Activated CD4-positive, alpha-beta T cell treated with anti-CD3 and anti-CD28 coated beads for 24 hours (primary cell): Measurements from ENCODE around the gene ELF1.
"Not testable (repeated sequence)": the region's sequence is repeated elsewhere in the genome, so short reads cannot be mapped to it uniquely, and the experiment has no call there.

Source experiments
- DNase-seq, 2 donors: peaks; one replicate each; pipeline ENCODE4 v3.0.0-alpha.2; 2020; ENCODE audit warnings: low read depth in 2 of 2

Gene ELF1

GRCh38 chr13:41042419-41042818 is 23.3 kb upstream of the ELF1 start:
- DNase-seq = not testable (repeated sequence)

- no peak for DNase-seq
Measured at GRCh38 chr13:41040584-41041334, 21.6 kb upstream of the ELF1 start.

DNA sequence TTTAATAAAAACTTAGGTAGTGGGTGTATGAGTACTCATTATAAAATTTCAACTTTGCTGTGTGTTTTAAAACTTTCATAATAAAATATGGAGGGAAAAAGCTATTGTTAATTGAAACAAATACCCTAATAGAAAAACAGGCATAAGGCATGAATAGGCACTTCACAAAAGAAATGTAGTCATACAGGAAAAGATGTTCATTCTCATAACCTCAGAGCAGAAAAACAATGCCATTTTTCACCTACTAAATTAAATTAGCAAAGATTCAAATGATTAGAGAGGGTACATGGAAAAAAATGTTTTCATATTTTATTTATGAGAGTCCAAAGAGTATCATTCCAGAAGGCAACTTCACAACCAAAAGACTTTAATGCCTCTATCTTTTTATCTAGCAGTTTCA is 20.6 kb upstream of the ELF1 start:
- DNase-seq = no peak

DNA sequence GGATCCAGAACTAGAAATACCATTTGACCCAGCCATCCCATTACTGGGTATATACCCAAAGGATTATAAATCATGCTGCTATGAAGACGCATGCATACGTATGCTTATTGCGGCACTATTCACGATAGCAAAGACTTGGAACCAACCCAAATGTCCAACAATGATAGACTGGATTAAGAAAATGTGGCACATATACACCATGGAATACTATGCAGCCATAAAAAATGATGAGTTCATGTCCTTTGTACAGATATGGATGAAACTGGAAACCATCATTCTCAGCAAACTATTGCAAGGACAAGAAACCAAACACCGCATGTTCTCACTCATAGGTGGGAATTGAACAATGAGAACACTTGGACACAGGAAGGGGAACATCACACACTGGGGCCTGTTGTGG is 17.4 kb upstream of the ELF1 start:
- not testable (repeated sequence) for DNase-seq

DNA sequence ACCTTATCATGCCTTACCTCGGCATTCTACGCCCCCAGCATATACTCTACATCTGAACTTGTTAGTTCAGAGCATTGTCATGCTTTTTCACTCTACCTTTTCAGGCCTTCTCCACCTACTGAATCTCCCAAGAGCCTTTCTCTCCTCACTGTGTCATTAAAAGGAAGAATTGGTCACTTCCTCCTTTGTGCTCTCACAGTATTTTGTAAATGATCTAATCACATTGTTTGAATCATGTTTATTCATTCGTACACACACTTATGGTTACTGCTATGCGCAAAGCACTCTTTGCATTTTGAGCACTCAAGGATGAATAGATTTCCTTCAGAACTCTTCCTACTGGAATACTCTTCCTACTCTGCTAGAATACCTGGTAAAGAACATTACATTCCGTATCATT is 15.8 kb upstream of the ELF1 start:
- no peak for DNase-seq

DNA sequence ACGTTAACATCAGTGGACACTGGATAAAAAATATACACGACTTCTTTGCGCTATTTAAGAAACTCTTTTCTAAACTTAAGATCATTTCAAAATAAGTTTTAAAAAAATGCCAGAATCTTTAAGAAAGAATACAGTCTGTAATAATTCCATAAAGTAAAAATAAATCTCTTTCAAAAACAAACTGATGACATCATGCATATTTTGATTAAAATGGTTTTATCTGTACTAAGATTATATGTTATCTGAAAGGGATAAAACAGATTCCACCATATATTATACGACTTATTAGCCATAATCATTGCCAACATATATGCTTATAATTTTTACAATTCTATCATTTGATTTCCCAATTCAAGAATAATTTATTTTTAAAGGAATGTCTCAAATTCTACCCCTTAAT is 15.3 kb upstream of the ELF1 start:
- DNase-seq = no peak

DNA sequence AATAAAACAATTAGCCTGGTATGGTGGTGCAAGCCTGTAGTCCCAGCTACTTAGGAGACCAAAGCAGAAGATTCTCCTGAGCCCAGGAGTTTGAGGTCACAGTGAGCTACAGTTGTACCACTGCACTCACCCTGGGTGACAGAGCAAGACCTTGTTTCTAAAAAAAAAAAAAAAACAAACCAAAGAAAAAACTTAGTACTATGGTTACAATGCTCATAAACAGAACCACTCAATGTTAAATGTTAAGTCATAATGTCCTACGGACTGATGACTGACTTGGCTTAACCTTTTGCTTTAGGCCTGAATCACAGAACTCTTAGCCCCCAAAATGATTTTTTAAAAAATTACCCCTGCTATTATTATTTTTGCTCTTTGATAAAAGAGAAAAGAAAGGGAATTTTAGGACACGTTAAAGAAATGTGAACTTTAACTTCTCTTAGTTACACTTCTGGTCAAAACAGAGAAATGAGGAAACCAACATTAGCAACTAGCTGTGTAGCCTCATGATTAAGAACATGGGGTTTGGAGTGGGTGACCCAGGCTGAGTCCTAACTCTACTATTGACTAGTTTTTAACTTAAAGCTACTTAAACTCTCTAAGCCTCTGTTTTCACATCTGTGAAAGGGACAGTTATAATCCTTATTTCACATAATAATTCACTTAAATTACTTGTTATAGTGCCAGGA is 13.7 kb upstream of the ELF1 start:
- DNase-seq = no peak

- no peak for DNase-seq
Measured at GRCh38 chr13:41029629-41030028, 10.5 kb upstream of the ELF1 start.

- DNase-seq = no peak
Measured at GRCh38 chr13:41028051-41028450, 8.9 kb upstream of the ELF1 start.

GRCh38 chr13:41026788-41027187 is 7.7 kb upstream of the ELF1 start:
- no peak for DNase-seq

- DNase-seq = no peak
Measured at GRCh38 chr13:41025518-41025917, 6.4 kb upstream of the ELF1 start.

- no peak for DNase-seq
Measured at GRCh38 chr13:41019578-41020347, 647 bp upstream of the ELF1 start.

GRCh38 chr13:41018602-41018948 is 541 bp downstream of the ELF1 start:
- no peak for DNase-seq

GRCh38 chr13:41017817-41018601 is 1.1 kb downstream of the ELF1 start:
- DNase-seq = no peak

- DNase-seq = no peak
Measured at GRCh38 chr13:41017159-41017558, 2.0 kb downstream of the ELF1 start.

DNA sequence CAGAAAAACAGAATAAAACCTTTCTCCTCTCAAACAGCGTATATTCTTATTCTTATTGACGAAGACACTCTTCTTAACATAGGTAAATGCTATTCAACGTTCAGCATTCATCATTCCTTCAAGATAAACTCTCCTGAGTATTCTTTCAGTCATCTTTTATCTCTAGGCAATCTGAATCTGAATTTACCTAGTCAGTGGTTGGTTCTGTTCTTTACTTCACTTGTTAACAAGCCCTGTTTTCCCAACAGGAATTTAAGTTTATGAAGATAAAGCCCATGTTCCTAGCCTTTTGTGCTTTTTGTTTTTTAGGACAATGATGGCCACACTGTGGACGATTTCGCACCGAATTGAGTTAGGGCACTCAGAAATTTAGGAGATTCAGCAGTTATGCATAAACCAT is 3.2 kb downstream of the ELF1 start:
- DNase-seq = no peak

DNA sequence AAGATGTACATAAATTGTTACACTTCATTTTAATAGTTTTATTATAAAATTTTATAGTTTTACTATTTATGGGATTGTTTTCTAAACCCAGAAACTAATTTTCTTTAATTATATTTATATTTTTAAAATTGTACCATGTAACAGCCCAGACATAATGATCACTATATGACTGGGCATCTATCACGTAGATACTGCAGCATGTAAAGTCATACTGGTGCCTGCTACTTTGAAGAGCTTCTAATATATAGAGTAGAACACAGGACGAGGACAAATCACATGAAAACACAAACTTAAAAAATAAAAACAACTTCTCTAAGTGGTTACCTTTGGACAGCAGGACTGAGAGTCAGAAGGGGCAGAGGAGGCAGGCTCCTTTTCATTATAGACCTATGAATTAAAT is 5.3 kb downstream of the ELF1 start:
- DNase-seq = no peak

DNA sequence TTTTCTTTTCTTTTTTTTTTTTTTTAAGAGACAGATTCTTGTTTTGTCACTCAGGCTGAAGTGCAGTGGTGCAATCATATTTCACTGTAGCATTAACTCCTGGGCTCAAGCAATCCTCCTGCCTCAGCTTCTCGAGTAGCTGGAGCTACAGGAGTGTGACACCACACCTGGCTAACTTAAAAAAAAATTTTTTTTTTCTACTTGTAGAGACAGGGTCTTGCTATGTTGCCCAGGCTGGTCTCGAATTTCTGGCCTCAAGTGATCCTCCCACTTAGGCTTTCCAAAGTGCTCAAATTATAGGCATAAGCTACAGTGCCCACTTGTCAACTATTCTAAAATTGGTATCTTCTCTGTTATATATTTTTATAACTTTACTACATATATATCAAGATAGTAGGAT is 6.6 kb downstream of the ELF1 start:
- DNase-seq = no peak

- DNase-seq = no peak
Measured at GRCh38 chr13:41011382-41011956, 7.6 kb downstream of the ELF1 start.

DNA sequence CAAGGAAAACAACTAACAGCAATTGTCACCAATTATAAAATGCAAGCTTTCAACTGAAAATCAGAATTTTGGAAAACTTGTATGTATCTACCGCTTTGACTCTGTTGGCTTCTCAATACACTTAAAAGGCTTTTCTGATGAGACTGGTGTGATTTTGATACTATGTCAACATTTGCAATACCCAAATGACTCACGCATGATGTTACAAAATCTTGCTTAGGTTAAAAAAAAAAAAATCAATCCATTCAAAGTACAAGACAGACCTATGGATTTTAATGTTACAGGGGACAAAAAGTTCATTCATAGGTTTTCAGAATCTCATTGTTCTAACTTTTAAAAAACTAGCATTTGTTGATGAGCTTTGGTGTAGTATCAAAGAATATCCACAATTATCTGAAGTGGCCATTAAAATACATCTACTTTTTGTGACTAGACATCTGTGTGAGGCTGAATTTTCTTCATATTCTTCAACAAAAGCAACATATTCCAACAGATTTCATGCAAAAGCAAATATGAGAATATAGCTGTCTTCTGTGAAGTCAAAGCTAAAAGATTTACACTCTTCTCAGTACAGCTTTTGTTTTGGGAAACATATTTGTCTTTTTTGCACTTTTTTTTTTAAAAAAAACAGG is 10.7 kb downstream of the ELF1 start:
- DNase-seq = no peak

GRCh38 chr13:41007744-41008128 is 11.4 kb downstream of the ELF1 start:
- no peak for DNase-seq
